Retinal pigment epithelial cell (primary cell): ENCODE data around the gene IGSF10.
A peak's percentile ranks its signal among the peaks of the same experiment; 100 is the strongest.

Source experiments
- DNase-seq: peaks from one replicate; pipeline ENCODE4 v3.0.0-alpha.2; 2010; ENCODE audit warnings: low read depth
- H3K4me3 ChIP-seq: 2 replicates; pipeline ENCODE4 v1.5.1; 2011; ENCODE audit warnings: mild to moderate bottlenecking, low read length, control low read depth, moderate library complexity
- TF ChIP-seq, protein P1 (sequence below): conservative IDR thresholded peaks from 2 replicates; pipeline ENCODE4 v1.5.1; 2011; ENCODE audit warnings: low read depth, low read length, control low read depth, inconsistent platforms

IGSF10 gene

GRCh38 chr3:151423091-151423490 lies 37.8 kb downstream of the IGSF10 start:
- no peak for DNase-seq
- no peak overlapping the region for H3K4me3 ChIP-seq
- TF ChIP-seq, protein P1, sequence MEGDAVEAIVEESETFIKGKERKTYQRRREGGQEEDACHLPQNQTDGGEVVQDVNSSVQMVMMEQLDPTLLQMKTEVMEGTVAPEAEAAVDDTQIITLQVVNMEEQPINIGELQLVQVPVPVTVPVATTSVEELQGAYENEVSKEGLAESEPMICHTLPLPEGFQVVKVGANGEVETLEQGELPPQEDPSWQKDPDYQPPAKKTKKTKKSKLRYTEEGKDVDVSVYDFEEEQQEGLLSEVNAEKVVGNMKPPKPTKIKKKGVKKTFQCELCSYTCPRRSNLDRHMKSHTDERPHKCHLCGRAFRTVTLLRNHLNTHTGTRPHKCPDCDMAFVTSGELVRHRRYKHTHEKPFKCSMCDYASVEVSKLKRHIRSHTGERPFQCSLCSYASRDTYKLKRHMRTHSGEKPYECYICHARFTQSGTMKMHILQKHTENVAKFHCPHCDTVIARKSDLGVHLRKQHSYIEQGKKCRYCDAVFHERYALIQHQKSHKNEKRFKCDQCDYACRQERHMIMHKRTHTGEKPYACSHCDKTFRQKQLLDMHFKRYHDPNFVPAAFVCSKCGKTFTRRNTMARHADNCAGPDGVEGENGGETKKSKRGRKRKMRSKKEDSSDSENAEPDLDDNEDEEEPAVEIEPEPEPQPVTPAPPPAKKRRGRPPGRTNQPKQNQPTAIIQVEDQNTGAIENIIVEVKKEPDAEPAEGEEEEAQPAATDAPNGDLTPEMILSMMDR = no peak

DNA sequence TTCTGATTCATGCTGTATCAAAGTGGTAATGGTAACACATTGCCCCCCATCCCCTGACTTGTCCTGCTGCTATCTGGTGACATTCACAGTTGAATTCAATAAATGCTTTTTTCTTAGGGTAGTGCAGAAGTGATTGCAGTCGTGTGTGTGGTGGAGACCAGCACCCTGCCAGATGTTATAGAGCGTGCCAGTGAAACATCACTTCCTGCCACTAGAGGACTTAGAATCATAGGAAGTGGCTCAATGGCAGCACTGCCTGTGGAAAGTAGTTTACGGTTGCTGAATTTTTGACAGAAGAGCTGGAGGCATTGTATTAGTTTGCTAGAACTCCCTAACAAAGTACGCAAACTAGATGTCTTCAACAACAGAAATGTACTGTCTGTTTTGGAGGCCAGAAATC lies 38.9 kb downstream of the IGSF10 start:
- no peak overlapping the region for H3K4me3 ChIP-seq
- DNase-seq = no peak
- TF ChIP-seq, protein P1 = peak; percentile 1

GRCh38 chr3:151419806-151420205 lies 41.1 kb downstream of the IGSF10 start:
- no peak overlapping the region for H3K4me3 ChIP-seq
- TF ChIP-seq, protein P1 = no peak
- no peak for DNase-seq

GRCh38 chr3:151415289-151415688 lies 45.6 kb downstream of the IGSF10 start:
- TF ChIP-seq, protein P1 = no peak
- no peak for DNase-seq
- H3K4me3 ChIP-seq = no peak overlapping the region

DNA sequence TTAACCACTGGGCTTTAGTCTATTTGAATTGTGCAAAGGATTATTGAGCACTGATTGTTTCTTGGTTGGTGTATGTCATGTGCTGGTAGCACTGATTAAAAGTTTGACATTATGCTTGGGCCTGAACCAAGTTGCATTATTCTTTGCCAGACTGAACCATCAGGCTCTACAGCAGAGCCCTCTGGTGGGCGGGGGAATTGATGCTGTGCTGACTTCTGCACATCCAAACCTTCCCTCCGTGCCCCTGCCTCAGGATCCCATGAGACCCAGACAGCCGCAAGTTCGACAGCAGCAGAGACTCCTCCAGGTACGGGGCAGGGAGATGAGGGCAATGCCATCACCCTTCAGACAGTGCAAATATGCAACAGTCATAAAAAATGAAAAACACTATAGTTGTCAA lies 47.9 kb downstream of the IGSF10 start:
- H3K4me3 ChIP-seq = no peak overlapping the region
- no peak for DNase-seq
- TF ChIP-seq, protein P1 = no peak
